T1000 (cell line): ENCODE measurements around the gene OBSCN.

Source experiments
- DNase-seq: peaks from one replicate; lab custom pipeline; 2025; ENCODE audit warnings: mixed read lengths; lab: John Stamatoyannopoulos, UW

The OBSCN gene

DNA sequence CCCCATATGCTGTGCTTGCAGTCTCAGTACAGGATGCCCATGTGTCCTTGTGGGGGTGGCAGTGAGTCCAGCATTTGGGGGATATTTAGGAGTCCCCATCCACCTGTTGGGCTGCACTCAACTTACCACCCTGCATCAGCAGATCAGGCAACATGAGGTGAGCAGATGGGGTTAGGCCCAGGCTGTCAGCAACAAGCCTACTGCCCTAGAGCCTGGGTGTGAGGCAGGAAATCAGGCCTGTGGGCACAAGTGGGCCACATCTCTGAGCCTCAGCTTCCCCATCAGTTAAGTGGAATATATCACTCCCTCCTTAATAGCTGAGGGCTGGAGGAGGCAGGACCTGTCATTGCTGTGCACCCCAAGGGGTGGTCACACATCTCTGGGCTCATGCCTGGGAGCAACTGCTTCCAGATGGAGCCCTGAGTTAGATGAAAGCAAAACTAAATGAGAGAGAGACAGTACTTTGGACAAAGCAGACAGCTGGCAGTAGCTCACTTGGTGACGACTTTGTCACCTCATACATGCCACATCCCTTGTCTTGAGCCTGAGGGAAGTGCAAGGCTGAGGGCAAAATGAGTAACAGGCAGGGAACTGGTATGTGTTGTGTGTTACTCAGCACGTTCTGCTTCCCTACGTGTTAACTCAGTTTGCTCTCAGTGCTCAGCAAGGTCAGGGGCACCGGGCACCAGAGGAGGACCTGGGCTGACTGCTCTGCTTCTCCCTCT is 150.4 kb downstream of the OBSCN start:
- DNase-seq = no peak

GRCh38 chr1:228358764-228359612 is 151.1 kb downstream of the OBSCN start:
- no peak for DNase-seq

GRCh38 chr1:228359613-228360532 is 152.0 kb downstream of the OBSCN start:
- no peak for DNase-seq

- DNase-seq = no peak
These were observed 152.9 kb downstream of the OBSCN start for GRCh38 chr1:228360533-228361313.

DNA sequence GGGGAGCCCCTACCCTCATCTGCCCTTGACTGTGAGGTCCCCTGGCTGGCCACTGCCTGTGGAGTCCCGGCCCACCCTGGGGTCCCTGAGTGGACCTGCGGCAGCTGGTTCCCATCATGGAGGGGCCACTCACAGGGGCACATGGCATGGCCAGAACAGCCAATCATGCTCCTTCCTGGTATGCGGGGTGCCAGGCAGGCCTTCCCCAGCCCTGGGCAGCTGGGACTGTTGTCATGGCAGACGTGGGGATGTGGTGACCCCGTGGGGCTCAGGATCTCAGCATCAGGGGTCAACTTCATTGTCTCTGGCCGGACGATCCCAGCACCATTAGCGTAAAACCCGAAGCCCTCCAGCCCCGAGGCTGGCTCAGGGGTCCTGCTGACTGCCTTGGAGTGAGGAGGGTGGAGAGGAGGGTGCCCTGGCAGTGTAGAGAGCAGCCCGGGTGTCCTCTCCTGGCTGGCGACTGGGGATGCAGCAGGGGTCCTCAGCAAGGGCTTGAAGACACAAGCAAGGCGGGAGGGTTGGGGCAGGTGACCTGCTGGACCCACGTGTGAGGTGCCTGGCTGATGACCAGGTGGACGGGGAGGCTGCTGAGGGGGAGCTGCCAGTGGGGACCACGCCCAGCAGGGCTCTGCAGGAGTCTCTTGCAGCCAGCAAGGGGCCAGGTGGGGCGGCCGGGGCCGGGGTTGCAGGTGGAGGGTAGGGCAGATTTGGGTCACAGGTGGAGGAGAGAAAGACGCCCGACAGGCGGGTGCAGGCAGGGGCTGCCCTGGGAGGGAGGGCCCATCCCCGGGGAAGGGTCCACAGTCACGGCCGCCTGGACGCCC is 153.7 kb downstream of the OBSCN start:
- no peak for DNase-seq

- no peak for DNase-seq
These were observed 154.5 kb downstream of the OBSCN start for GRCh38 chr1:228362141-228362883.

DNA sequence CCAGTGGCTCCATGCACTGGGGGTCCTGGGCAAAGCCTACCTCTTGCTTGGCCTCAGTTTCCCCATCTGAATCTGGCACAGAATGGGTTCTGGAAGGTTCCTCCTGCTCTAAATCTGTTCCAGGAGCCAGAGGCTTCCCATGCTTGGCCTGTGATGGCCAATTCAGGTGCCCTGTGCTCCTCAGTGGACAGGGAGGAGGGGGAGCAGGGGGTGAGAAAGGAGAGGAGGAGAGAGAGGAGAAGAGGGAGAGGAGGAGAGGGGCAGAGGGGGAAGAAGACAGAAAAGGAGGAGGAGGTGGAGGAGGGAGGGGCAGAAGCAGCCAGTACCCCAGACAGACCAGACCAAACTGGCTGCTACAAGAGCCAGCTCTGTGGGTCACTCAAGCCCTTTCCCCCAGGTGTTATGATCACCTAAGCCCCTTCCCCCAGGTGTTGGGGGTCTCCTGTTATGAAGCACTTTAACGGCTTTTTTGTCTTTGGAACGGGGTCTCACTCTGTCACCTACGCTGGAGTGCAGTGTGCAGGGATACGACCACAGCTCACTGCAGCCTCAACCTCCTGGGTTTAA is 155.1 kb downstream of the OBSCN start:
- no peak for DNase-seq

DNA sequence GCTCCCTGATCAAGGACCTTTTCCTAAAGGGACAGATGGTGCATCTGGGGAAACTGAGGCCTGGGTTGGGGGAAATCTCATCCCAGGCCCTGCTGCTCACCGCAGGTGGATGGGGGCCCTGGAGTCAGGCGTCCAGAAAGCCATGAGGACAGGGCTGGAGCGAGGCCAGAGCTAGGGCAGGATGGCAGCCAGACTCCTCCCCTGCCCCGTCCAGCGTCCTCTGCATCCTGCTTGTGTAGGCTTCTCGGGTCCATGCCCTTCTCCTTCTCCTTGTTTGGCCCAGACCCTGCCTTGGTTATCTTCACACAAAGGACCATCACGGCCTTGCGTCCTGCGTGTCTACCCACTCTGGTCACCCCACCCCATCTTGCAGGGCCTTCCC is 155.8 kb downstream of the OBSCN start:
- no peak for DNase-seq

DNA sequence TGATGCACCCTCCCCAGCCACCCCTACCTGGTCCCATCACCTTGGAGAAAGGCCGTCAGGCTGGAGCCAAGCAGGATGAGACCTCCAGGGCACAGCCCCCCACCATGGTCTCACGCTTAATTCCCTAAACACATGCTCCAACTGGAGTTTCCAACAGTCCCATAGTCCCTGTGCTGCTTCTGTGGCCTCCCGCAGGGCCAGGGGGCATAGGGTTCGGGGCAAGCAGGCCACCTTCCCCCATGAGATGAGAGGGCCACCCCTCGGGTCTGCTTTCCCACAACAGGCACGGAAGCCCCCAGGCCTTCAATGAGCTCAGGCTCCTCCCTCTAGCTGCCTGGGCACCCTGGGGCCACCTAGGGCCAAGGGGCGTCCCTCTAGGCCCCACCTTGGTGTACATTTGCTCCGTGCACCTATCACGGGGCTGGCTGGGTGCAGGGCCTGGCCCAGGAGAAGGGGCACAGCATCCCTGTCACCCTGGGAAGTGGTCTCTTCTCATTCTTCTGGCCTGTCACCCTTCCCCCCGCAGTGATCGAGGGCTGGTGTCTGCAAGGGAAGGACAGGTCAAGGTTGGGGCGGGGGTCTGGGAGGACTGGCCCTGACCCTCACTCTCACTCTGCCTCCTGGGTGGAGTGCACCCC is 156.3 kb downstream of the OBSCN start:
- no peak for DNase-seq

- DNase-seq = no peak
These were observed 156.9 kb downstream of the OBSCN start for GRCh38 chr1:228364706-228365213.

DNA sequence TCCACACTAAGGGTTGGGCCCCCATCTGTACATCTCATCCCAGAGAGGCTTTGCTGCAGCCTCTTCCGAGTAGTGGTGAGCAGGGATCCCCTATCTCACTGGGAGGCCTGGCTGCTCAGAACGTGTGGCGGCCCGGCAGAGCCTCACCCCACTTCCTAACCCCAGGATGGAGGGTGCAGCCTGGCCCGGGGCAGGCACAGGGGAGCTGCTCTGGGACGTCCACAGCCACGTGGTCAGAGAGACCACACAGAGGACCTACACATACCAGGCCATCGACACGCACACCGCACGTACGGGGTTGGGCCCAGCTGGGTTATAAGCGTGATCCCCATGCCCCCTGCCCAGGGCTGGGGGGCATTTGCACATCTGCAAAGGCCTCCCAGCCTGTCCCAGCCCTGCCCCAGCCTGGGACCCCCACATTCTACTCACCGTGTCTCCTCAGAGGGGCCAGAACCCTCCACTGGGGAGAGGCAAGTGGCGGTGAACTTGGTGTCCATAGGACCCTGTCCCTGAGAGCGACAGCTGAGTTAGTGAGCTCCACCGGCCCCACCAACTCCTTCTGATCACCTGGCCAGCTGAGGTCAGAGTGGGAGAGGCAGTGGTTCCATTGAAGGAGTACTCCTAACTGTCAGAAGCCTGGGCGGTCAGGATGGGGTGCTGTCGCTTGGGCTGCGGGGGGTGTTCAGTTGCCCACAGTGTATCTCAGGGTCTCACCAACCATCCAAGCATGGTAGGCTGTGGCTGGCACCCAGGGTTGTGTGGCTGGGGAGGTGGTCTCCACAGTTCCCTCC is 157.6 kb downstream of the OBSCN start:
- no peak for DNase-seq

DNA sequence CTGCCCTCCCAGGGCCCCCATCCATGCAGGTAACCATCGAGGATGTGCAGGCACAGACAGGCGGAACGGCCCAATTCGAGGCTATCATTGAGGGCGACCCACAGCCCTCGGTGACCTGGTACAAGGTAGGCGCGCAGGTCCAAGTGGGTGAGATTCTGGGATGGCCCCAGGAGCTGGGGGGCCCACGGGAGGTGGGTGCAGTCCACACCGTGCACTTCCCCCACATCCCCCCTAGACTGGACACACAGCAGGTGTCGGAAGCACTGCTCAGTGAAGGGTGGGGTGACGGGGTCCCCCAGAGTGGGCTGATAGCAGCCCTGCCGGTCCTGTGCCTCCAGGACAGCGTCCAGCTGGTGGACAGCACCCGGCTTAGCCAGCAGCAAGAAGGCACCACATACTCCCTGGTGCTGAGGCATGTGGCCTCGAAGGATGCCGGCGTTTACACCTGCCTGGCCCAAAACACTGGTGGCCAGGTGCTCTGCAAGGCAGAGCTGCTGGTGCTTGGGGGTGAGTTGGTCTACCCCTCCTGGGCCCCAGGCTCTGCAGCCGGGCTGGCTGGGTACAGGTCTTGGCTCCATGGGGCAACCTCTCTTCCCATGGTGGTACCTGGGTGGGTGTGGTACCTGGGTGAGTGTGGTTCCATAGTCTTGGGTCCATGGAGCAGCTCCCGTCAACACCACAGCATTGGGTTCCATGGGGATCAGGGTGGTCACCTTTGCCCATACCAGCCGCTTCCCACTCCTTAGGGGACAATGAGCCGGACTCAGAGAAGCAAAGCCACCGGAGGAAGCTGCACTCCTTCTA is 158.4 kb downstream of the OBSCN start:
- DNase-seq = no peak

DNA sequence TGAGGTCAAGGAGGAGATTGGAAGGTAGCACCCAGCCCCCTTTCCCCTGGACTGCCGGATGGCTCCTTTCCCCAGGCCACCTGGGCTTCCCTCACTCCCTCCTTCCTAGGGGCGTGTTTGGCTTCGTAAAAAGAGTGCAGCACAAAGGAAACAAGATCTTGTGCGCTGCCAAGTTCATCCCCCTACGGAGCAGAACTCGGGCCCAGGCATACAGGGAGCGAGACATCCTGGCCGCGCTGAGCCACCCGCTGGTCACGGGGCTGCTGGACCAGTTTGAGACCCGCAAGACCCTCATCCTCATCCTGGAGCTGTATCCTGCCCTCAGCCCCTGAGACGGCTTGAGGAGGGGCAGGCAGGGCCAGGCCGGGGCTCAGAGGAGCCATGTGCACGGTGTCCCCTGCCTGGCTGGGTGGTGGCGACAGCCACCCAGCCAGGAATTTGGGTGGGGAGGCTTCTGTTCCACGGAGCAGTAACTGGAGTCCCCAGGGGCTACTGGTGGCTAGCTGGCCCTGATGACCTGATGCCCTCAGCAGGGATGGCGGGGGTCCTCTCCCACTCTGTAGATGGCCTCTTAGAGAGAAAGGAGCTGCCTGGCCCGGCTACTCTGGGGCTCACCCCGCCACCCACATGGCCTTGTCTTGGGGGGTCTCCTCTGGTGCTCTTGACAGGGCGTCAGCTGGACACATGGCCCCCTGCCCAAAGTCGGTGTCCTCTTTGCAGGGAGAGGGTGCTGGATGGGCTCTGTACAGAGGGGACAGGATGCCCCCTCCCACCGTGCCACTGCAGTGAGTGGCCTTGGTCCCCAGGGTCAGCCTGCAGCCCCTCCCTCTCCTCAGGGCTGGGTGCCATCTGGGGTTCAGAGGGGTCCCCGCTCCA is 159.3 kb downstream of the OBSCN start:
- no peak for DNase-seq

DNA sequence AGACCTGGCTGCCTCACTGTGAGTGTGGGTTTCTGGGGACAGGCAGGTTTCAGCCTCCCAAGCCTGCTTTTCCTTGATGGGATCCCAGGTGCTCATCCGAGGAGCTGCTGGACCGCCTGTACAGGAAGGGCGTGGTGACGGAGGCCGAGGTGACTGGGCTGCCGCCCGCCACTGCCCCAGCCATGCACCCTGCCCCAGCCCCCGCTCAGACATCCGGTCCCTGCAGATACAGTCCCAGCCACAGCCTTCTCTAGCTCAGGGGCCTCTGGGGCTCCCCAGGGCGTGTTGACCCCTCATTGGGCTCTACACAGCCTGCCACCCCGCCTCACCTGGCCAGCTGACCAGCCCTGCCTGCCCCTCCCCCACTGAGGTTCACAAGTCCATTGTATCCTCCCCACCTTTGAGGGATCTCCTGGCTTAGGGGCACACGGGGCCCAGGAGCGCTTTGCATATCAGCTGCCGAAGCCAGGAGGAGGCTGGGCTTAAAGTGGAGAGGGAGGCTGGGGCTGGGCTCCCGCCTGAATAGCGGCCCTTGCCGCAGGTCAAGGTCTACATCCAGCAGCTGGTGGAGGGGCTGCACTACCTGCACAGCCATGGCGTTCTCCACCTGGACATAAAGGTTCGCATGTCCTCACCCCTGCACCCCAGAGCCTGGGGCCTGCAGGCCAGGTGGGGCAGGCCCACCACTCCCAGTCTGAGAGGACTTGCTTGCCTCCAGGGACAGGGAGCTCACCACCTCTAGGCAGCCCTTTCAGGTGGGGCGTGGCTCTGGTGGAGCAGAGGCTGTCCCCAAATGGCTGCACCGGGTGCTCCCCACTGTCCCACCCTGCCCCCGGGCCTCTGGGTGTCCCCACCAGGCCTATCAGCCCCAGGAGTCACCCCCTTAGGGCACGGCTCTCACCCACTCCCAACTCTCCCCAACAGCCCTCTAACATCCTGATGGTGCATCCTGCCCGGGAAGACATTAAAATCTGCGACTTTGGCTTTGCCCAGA is 160.3 kb downstream of the OBSCN start:
- DNase-seq = no peak
